DOHH2 (cell line): Measurements from ENCODE around the gene FIBCD1.

Experiments
- H3F3A ChIP-seq: fragments of 200-600 bp; sonication (generic), shearing (Covaris generic); 2 replicates; pipeline ENCODE4 v1.6.0; 2016; ENCODE audit warnings: antibody characterized with exemption, mild to moderate bottlenecking; ENCODE audit not compliant: control insufficient read depth, insufficient read depth
- H3K27ac ChIP-seq: fragments of 200-600 bp; sonication (generic); 2 replicates; pipeline ENCODE4 v1.5.1; 2014; ENCODE audit warnings: low read depth, mild to moderate bottlenecking, low read length, moderate library complexity
- H3K27me3 ChIP-seq: fragments of 200-600 bp; sonication (generic); 2 replicates; pipeline ENCODE4 v1.6.1; 2014; ENCODE audit warnings: mild to moderate bottlenecking, low read length, mixed read lengths; ENCODE audit not compliant: control insufficient read depth
- H3K36me3 ChIP-seq: fragments of 200-600 bp; sonication (generic); 2 replicates; pipeline ENCODE4 v1.6.1; 2014; ENCODE audit warnings: mild to moderate bottlenecking, low read length, moderate library complexity, mixed read lengths; ENCODE audit not compliant: control insufficient read depth
- H3K4me1 ChIP-seq: fragments of 200-600 bp; sonication (generic); 2 replicates; pipeline ENCODE4 v1.6.1; 2014; ENCODE audit warnings: mild to moderate bottlenecking, low read length, mixed read lengths; ENCODE audit not compliant: control insufficient read depth
- H3K4me2 ChIP-seq: fragments of 200-600 bp; sonication (generic); 2 replicates; pipeline ENCODE4 v1.6.0; 2014; ENCODE audit warnings: mild to moderate bottlenecking, low read length, moderate library complexity
- H3K4me3 ChIP-seq: fragments of 200-600 bp; sonication (generic); 2 replicates; pipeline ENCODE4 v1.5.1; 2014; ENCODE audit warnings: mild to moderate bottlenecking, low read length, mixed read lengths
- H3K79me2 ChIP-seq: fragments of 200-600 bp; sonication (generic); 2 replicates; pipeline ENCODE4 v1.6.1; 2014; ENCODE audit warnings: mild to moderate bottlenecking, low read length, mixed read lengths; ENCODE audit not compliant: control insufficient read depth
- H3K9me2 ChIP-seq: fragments of 200-600 bp; sonication (generic); replicated peaks from 2 replicates; pipeline ENCODE4 v1.6.1; 2014; ENCODE audit warnings: mild to moderate bottlenecking, low read length, mixed read lengths; ENCODE audit not compliant: control insufficient read depth
- H3K9me3 ChIP-seq: fragments of 200-600 bp; sonication (generic); 2 replicates; pipeline ENCODE4 v1.6.1; 2014; ENCODE audit warnings: antibody characterized with exemption, low read length, mixed read lengths; ENCODE audit not compliant: control insufficient read depth, insufficient read depth
- H4K20me1 ChIP-seq: fragments of 200-600 bp; sonication (generic); 2 replicates; pipeline ENCODE4 v1.6.0; 2014; ENCODE audit warnings: low read depth, mild to moderate bottlenecking, antibody characterized with exemption, low read length, moderate library complexity; ENCODE audit not compliant: control insufficient read depth, insufficient read depth
- CTCF ChIP-seq: fragments of 200-600 bp; sonication (generic); IDR thresholded peaks from one replicate; pipeline ENCODE4 v1.5.1; 2014; ENCODE audit warnings: antibody characterized with exemption, mild to moderate bottlenecking, low read depth, low read length; ENCODE audit not compliant: poor library complexity, severe bottlenecking
- EZH2phosphoT487 ChIP-seq: fragments of 200-600 bp; sonication (generic); IDR thresholded peaks from 2 replicates; pipeline ENCODE4 v1.6.1; 2017; ENCODE audit warnings: borderline replicate concordance, mild to moderate bottlenecking, antibody characterized with exemption, low read length, moderate library complexity, mixed read lengths

FIBCD1 gene

DNA sequence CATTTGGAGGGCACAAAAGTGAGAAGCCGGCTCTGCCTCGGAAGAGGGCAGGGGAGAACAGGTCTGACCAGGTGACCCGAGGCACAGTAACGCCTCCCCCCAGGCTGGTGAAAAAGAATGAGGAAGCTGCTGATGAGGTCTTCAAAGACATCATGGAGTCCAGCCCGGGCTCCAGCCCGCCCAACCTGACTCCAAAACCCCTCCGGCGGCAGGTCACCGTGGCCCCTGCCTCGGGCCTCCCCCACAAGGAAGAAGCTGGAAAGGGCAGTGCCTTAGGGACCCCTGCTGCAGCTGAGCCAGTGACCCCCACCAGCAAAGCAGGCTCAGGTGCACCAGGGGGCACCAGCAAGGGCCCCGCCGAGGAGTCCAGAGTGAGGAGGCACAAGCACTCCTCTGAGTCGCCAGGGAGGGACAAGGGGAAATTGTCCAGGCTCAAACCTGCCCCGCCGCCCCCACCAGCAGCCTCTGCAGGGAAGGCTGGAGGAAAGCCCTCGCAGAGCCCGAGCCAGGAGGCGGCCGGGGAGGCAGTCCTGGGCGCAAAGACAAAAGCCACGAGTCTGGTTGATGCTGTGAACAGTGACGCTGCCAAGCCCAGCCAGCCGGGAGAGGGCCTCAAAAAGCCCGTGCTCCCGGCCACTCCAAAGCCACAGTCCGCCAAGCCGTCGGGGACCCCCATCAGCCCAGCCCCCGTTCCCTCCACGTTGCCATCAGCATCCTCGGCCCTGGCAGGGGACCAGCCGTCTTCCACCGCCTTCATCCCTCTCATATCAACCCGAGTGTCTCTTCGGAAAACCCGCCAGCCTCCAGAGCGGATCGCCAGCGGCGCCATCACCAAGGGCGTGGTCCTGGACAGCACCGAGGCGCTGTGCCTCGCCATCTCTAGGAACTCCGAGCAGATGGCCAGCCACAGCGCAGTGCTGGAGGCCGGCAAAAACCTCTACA, 54.2 kb downstream of the FIBCD1 start:
- TF ChIP-seq CTCF: no peak
- TF ChIP-seq EZH2phosphoT487: no peak
- no peaks in the 10 kb centered on the region for H3F3A ChIP-seq
- no peaks in the 10 kb centered on the region for H3K79me2 ChIP-seq
- no peaks in the 10 kb centered on the region for H3K27me3 ChIP-seq
- no peaks in the 10 kb centered on the region for H4K20me1 ChIP-seq
- H3K27ac ChIP-seq: no peak overlapping the region
- no peaks in the 10 kb centered on the region for H3K4me1 ChIP-seq
- no peak overlapping the region for H3K4me2 ChIP-seq
- H3K36me3 ChIP-seq: peaks cover 33% of the 10 kb centered on the region
- no peak overlapping the region for H3K4me3 ChIP-seq
- no peaks in the 10 kb centered on the region for H3K9me2 ChIP-seq
- no peaks in the 10 kb centered on the region for H3K9me3 ChIP-seq

DNA sequence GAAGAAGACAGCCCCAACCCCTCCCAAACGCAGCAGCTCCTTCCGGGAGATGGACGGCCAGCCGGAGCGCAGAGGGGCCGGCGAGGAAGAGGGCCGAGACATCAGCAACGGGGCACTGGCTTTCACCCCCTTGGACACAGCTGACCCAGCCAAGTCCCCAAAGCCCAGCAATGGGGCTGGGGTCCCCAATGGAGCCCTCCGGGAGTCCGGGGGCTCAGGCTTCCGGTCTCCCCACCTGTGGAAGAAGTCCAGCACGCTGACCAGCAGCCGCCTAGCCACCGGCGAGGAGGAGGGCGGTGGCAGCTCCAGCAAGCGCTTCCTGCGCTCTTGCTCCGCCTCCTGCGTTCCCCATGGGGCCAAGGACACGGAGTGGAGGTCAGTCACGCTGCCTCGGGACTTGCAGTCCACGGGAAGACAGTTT, 54.9 kb downstream of the FIBCD1 start:
- peaks cover 40% of the 10 kb centered on the region for H3K36me3 ChIP-seq

GRCh38 chr9:130883479-130883878, 55.6 kb downstream of the FIBCD1 start:
- Histone ChIP-seq H3K4me2 (no peak overlapping the region), H3F3A (no peaks in the 10 kb centered on the region), H3K9me2 (no peaks in the 10 kb centered on the region), H3K9me3 (no peaks in the 10 kb centered on the region), H3K4me3 (no peak overlapping the region), H3K27me3 (no peaks in the 10 kb centered on the region), H3K36me3 (peaks cover 42% of the 10 kb centered on the region), H3K4me1 (no peaks in the 10 kb centered on the region), H3K27ac (no peak overlapping the region), H4K20me1 (no peaks in the 10 kb centered on the region), H3K79me2 (no peaks in the 10 kb centered on the region)
- TF ChIP-seq CTCF: no peak

More for the DNA sequence above, 54.9 kb downstream of the FIBCD1 start:
- H4K20me1 ChIP-seq: no peaks in the 10 kb centered on the region
- no peaks in the 10 kb centered on the region for H3K9me3 ChIP-seq
- no peak overlapping the region for H3K4me3 ChIP-seq
- no peaks in the 10 kb centered on the region for H3K4me1 ChIP-seq
- H3K9me2 ChIP-seq: no peaks in the 10 kb centered on the region
- TF ChIP-seq EZH2phosphoT487: no peak
- H3K4me2 ChIP-seq: no peak overlapping the region
- H3K27ac ChIP-seq: no peak overlapping the region
- no peaks in the 10 kb centered on the region for H3K27me3 ChIP-seq
- no peaks in the 10 kb centered on the region for H3K79me2 ChIP-seq
- H3F3A ChIP-seq: no peaks in the 10 kb centered on the region

- Histone ChIP-seq H3K79me2 (no peaks in the 10 kb centered on the region), H3K27me3 (no peaks in the 10 kb centered on the region), H3K27ac (no peak overlapping the region), H3K36me3 (peaks cover 46% of the 10 kb centered on the region), H3K9me2 (no peaks in the 10 kb centered on the region), H4K20me1 (no peaks in the 10 kb centered on the region), H3K4me3 (no peak overlapping the region), H3K4me2 (no peak overlapping the region), H3F3A (no peaks in the 10 kb centered on the region), H3K9me3 (no peaks in the 10 kb centered on the region), H3K4me1 (no peaks in the 10 kb centered on the region)
- no peak for TF ChIP-seq EZH2phosphoT487
- TF ChIP-seq CTCF: no peak
These were observed 56.3 kb downstream of the FIBCD1 start for GRCh38 chr9:130882696-130883225.
